HG03060 (cell line): ENCODE measurements around the gene C11orf52.
"Not testable (repeated sequence)": the region's sequence is repeated elsewhere in the genome, so short reads cannot be mapped to it uniquely, and the experiment has no call there.

Experiments used
- ATAC-seq: cut with Tn5 transposase; IDR thresholded peaks from one replicate; pipeline ENCODE4 v1.9.1; 2021; ENCODE audit warnings: low read depth, moderate number of reproducible peaks; ENCODE audit not compliant: unreplicated experiment

The C11orf52 gene

GRCh38 chr11:111912535-111912934 is 6.2 kb upstream of the C11orf52 start, which contains the start of gene HSPB2:
Gene HSPB2 (plus strand): TSS chr11:111912734. CDS start chr11:111912830, 96 bp downstream.
- ATAC-seq, result no peak

GRCh38 chr11:111913031-111913861 is 5.5 kb upstream of the C11orf52 start:
- no peak for ATAC-seq

- no peak for ATAC-seq
These were observed 4.7 kb upstream of the C11orf52 start for GRCh38 chr11:111913997-111914396.

- no peak for ATAC-seq
These were observed 1.9 kb upstream of the C11orf52 start for GRCh38 chr11:111916768-111917167.

- no peak for ATAC-seq
These were observed 1.4 kb upstream of the C11orf52 start for GRCh38 chr11:111917312-111917711.

GRCh38 chr11:111917788-111918187 is 925 bp upstream of the C11orf52 start:
- no peak for ATAC-seq

GRCh38 chr11:111920908-111921307 is 2.2 kb downstream of the C11orf52 start:
- ATAC-seq, result no peak

- ATAC-seq, result no peak
These were observed 3.0 kb downstream of the C11orf52 start for GRCh38 chr11:111921541-111922230.

- no peak for ATAC-seq
These were observed 4.1 kb downstream of the C11orf52 start for GRCh38 chr11:111922803-111923202.

GRCh38 chr11:111923351-111923788 is 4.7 kb downstream of the C11orf52 start:
- ATAC-seq, result no peak

GRCh38 chr11:111923951-111924350 is 5.2 kb downstream of the C11orf52 start:
- ATAC-seq, result no peak

GRCh38 chr11:111925953-111926352 is 7.2 kb downstream of the C11orf52 start:
- no peak for ATAC-seq

GRCh38 chr11:111926505-111927391 is 8.0 kb downstream of the C11orf52 start:
- ATAC-seq, result peak; percentile 77

- ATAC-seq, result no peak
These were observed 11.8 kb downstream of the C11orf52 start for GRCh38 chr11:111930472-111930871.

- ATAC-seq, result no peak
These were observed 13.9 kb downstream of the C11orf52 start for GRCh38 chr11:111932611-111932950.

GRCh38 chr11:111933176-111933575 is 14.5 kb downstream of the C11orf52 start:
- not testable (repeated sequence) for ATAC-seq

- ATAC-seq, result no peak
These were observed 15.2 kb downstream of the C11orf52 start for GRCh38 chr11:111933872-111934271.

- no peak for ATAC-seq
These were observed 15.6 kb downstream of the C11orf52 start for GRCh38 chr11:111934306-111934705.

GRCh38 chr11:111935317-111936039 is 16.8 kb downstream of the C11orf52 start:
- no peak for ATAC-seq

GRCh38 chr11:111936040-111936540 is 17.4 kb downstream of the C11orf52 start:
- ATAC-seq, result no peak
